Measurements from ENCODE around the gene COQ10B. TPM values are rescaled to one million over a fixed set of nuclear protein-coding genes. Genes with fewer than 3 reads are reported as not detected.

Gene COQ10B
- total RNA-seq, 1 experiment from 2014 or later = 21.7 TPM

DNA sequence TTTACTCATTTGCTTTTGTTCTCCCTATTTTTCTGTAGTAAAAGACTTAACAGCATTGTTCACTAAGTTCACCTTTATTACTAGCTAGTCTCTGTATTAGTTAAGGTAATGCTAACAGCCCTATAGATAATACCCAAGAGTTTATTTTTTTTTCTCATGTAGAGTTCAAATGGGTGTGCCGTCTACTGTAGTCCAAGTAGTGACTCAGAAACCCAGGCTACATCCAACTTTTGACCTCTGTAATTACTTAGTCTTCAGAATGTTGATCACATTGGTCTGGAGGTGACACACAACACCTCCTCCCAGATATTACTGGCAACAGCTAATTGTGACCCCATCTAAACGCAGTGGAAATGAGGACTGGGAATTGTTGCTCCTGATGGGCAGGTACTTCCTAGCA is 7.7 kb downstream of the COQ10B start (continued):
- TF ChIP-seq ARID4B (CRISPR knock-in tag; IDR thresholded peaks at IDR 0.05; ENCODE audit: borderline replicate concordance) = no peak
- TF ChIP-seq MXD4 (CRISPR knock-in tag; IDR thresholded peaks at IDR 0.05; ENCODE audit: borderline replicate concordance) = no peak
- TF ChIP-seq ELF4 (CRISPR knock-in tag; IDR thresholded peaks at IDR 0.05; ENCODE audit: low read depth) = no peak
- no peak for TF ChIP-seq SMAD3 (CRISPR knock-in tag; IDR thresholded peaks at IDR 0.05; ENCODE audit: borderline replicate concordance)
- no peak for TF ChIP-seq PRRX2 (CRISPR knock-in tag; IDR thresholded peaks at IDR 0.05)
- no peak for TF ChIP-seq MAX (CRISPR knock-in tag; IDR thresholded peaks at IDR 0.05)
- no peak for TF ChIP-seq JAZF1 (CRISPR knock-in tag; IDR thresholded peaks at IDR 0.05)
- TF ChIP-seq ZNF263 (CRISPR knock-in tag; IDR thresholded peaks at IDR 0.05; ENCODE audit: low read depth) = no peak
- no peak for TF ChIP-seq ATF3 (CRISPR knock-in tag; conservative IDR thresholded peaks at IDR 0.05)
- no peak for TF ChIP-seq HMGA2 (CRISPR knock-in tag; IDR thresholded peaks at IDR 0.05)
- TF ChIP-seq NR3C1 (CRISPR knock-in tag; conservative IDR thresholded peaks at IDR 0.05; ENCODE audit: low read depth) = no peak
- TF ChIP-seq, protein P1, sequence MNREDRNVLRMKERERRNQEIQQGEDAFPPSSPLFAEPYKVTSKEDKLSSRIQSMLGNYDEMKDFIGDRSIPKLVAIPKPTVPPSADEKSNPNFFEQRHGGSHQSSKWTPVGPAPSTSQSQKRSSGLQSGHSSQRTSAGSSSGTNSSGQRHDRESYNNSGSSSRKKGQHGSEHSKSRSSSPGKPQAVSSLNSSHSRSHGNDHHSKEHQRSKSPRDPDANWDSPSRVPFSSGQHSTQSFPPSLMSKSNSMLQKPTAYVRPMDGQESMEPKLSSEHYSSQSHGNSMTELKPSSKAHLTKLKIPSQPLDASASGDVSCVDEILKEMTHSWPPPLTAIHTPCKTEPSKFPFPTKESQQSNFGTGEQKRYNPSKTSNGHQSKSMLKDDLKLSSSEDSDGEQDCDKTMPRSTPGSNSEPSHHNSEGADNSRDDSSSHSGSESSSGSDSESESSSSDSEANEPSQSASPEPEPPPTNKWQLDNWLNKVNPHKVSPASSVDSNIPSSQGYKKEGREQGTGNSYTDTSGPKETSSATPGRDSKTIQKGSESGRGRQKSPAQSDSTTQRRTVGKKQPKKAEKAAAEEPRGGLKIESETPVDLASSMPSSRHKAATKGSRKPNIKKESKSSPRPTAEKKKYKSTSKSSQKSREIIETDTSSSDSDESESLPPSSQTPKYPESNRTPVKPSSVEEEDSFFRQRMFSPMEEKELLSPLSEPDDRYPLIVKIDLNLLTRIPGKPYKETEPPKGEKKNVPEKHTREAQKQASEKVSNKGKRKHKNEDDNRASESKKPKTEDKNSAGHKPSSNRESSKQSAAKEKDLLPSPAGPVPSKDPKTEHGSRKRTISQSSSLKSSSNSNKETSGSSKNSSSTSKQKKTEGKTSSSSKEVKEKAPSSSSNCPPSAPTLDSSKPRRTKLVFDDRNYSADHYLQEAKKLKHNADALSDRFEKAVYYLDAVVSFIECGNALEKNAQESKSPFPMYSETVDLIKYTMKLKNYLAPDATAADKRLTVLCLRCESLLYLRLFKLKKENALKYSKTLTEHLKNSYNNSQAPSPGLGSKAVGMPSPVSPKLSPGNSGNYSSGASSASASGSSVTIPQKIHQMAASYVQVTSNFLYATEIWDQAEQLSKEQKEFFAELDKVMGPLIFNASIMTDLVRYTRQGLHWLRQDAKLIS (CRISPR knock-in tag; IDR thresholded peaks at IDR 0.05; ENCODE audit: borderline replicate concordance) = no peak

DNA sequence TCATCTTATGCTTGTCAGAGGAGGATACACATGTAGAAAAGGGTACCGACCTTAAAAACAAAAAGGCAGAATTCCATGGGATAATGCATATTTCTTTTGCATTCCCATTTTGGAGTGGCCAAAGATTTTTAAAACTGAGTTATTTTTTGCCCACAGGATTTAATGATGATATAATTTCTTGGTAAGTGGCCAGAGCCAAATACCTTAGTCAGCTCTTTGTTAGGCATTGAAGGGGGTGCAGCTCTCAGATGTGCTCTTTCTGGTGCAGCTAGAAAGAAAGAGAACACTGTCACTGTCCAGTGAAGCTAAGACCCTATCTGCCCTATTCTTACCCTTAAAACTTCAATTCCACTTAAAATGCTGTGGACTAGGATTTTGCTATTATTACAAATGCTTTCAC is 10.8 kb downstream of the COQ10B start:
- H3K4me3 Mint-ChIP-seq = no peak overlapping the region
- H3K36me3 Mint-ChIP-seq = peaks cover 28% of the 10 kb centered on the region
- H3K27ac Mint-ChIP-seq = no peak overlapping the region
- H3K4me1 Mint-ChIP-seq = no peaks in the 10 kb centered on the region
- no peaks in the 10 kb centered on the region for H3K27me3 Mint-ChIP-seq (ENCODE audit: low read depth)
- ChIA-PET CTCF (interaction anchor here (0.6 kb wide), 1 partner anchor 40 kb away, joined by 4 read pairs; no protein-coding TSS in a partner anchor), POLR2A (interaction anchor here (0.6 to 1.1 kb wide), 4 partner anchors 11 to 327 kb away, joined by 3 to 6 read pairs (median 4); partner anchors contain the start of genes COQ10B, HSPD1 and HSPE1)
- H3K9me3 Mint-ChIP-seq = no peaks in the 10 kb centered on the region
- ATAC-seq = no peak
- TF ChIP-seq ZNF263 (CRISPR knock-in tag; IDR thresholded peaks at IDR 0.05; ENCODE audit: low read depth) (no peak), EMX1 (CRISPR knock-in tag; IDR thresholded peaks at IDR 0.05) (no peak), GABPB1 (CRISPR knock-in tag; IDR thresholded peaks at IDR 0.05) (no peak), NFATC4 (CRISPR knock-in tag; IDR thresholded peaks at IDR 0.05) (no peak), TEAD4 (CRISPR knock-in tag; IDR thresholded peaks at IDR 0.05) (no peak)
- TF ChIP-seq, protein P2, sequence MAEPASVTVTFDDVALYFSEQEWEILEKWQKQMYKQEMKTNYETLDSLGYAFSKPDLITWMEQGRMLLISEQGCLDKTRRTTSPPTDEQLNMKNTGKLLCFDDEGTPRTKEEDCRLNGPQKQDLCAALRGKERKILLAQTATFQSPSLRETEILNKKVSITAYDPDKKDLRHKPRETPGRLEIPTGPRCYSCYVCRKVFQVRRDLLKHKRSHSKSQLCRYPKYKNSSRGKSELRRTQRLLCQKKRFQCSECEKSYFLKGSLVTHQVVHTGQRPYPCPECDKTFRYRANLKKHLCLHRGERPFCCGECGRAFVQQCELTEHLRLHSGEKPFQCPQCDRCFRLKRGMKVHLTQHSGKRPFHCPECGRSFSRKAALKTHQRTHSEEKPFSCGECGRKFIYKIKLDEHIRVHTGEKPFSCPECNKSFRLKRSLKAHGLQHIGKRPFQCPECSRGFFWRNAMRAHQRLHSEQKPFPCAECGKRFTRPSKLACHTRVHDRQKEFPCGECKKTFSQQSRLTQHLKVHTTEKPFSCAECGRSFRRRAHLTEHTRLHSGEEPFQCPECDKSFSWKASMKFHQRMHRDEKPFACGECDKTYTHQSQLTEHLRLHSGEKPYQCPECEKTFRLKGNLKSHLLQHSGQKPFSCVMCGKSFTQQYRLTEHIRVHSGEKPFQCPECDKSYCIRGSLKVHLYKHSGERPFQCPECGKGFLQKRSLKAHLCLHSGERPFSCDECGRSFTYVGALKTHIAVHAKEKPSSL (CRISPR knock-in tag; conservative IDR thresholded peaks at IDR 0.05) = no peak
- no peak for DNase-seq (ENCODE audit: low spot score)

Data from WTC11 (cell line).